HTR-8/SVneo (cell line): Measurements from ENCODE around the gene ACTR1A.
"Not testable (repeated sequence)": the region's sequence is repeated elsewhere in the genome, so short reads cannot be mapped to it uniquely, and the experiment has no call there.

Experiments used
- DNase-seq: peaks from one replicate; pipeline ENCODE4 v3.0.0; 2011; ENCODE audit warnings: low spot score, mixed read lengths; ENCODE audit not compliant: insufficient read length
- FAIRE-seq: peaks from 2 replicates; lab custom pipeline; 2011; peaks lifted over from hg19 to GRCh38; lab: Jason Lieb, UNC

The ACTR1A gene

DNA sequence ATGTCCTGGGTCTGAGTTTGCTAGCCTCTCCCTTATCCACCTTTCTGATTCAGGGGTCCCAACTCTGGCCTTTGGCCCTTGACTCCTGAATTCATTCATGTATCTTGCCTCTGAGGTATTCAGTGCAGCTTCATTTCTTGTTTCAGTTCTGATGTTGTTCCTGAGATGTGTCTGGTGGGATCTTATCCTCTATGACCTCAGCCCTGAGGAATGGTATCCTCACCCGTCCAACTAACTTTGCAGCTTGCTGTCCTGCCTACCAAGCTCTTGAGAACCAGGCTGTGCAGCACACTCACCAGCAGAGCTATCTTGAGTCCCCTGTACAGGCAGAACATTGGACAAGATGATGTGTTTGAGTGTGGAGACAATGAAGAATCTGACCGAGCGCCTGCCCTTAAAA is 15.0 kb upstream of the ACTR1A start:
- FAIRE-seq (no peak), DNase-seq (no peak)

GRCh38 chr10:102515724-102516123 is 13.2 kb upstream of the ACTR1A start:
- DNase-seq (no peak), FAIRE-seq (no peak)

GRCh38 chr10:102514487-102515311 is 12.2 kb upstream of the ACTR1A start:
- FAIRE-seq, result peak; percentile 28
- DNase-seq, result no peak

DNA sequence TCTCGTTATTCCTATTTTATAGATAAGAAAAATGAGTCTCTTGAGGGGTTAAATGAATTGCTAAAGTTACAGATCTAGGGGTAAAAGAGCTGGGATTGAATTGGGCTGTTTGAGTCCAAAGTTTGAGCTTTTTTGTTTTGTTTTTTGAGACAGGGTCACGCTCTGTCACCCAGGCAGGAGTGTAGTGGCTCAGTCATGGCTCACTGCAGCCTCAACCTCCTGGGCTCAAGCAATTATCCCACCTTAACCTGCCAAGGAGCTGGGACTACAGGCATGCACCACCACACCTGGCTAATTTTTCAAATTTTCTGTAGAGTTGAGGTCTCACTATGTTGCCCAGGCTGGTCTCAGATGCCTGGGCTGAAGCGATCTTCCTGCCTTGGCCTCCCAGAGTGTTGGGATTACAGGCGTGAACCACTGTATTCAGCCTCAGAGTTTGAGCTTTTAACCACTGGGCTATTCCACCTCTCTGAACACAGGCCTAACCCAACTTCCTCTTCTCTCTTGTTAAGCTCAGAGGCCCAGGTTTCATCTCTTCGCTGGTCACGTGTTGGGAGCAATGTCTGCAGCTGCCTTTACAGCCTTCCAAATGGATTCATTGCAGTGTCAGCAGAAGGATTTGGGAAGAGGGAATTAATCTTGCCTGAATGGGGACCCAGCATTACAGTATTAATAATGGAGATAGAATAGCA is 9.2 kb upstream of the ACTR1A start:
- DNase-seq (no peak), FAIRE-seq (no peak)

- DNase-seq (no peak), FAIRE-seq (no peak)
Measured at GRCh38 chr10:102509387-102509786, 6.9 kb upstream of the ACTR1A start.

GRCh38 chr10:102508506-102508905 is 6.0 kb upstream of the ACTR1A start:
- DNase-seq (no peak), FAIRE-seq (no peak)

- DNase-seq (no peak), FAIRE-seq (no peak)
Measured at GRCh38 chr10:102507521-102507920, 5.0 kb upstream of the ACTR1A start.

- FAIRE-seq (no peak), DNase-seq (no peak)
Measured at GRCh38 chr10:102505462-102506115, 3.1 kb upstream of the ACTR1A start.

DNA sequence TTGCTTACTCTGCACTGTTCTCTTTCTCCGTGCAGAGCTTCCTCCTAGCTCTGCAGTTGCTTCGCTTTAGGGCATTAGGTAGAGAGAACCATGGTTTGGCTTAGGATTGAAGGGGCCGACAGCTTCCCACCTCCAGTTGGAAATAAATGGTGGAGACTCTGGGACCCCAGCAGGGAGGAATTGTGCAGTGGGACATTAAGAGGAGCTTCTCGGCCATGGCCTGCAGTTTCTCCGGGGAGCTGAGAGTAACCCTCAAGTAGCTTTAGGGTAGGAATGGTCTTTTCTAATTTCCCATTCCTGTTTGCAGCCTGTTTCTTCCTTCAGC is 2.4 kb upstream of the ACTR1A start:
- no peak for FAIRE-seq
- DNase-seq, result no peak

GRCh38 chr10:102504179-102504975 is 1.9 kb upstream of the ACTR1A start:
- FAIRE-seq (no peak), DNase-seq (no peak)

GRCh38 chr10:102503264-102504178 is 1.0 kb upstream of the ACTR1A start, which contains the start of gene SUFU:
TSS of gene SUFU (plus strand) at chr10:102503972. CDS start at chr10:102504153, 181 bp downstream.
- FAIRE-seq (peak; percentile 95), DNase-seq (peak; percentile 88)

DNA sequence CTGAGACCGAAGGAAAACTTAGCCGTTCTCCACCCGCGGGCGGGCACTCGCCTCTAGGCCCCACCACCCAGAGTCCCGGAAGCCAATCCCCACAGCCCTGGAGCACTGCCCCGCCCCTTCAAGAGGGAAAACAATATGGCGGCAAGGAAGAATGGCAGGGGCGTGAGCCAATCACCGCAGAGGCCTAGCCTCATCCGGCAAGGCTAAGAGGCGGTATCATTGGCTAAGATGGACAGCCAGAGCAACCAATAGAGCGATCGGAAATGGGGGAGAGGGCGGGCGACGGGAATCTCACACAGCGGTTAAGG is 529 bp downstream of the ACTR1A start:
- DNase-seq (peak; percentile 98), FAIRE-seq (peak; percentile 81)

DNA sequence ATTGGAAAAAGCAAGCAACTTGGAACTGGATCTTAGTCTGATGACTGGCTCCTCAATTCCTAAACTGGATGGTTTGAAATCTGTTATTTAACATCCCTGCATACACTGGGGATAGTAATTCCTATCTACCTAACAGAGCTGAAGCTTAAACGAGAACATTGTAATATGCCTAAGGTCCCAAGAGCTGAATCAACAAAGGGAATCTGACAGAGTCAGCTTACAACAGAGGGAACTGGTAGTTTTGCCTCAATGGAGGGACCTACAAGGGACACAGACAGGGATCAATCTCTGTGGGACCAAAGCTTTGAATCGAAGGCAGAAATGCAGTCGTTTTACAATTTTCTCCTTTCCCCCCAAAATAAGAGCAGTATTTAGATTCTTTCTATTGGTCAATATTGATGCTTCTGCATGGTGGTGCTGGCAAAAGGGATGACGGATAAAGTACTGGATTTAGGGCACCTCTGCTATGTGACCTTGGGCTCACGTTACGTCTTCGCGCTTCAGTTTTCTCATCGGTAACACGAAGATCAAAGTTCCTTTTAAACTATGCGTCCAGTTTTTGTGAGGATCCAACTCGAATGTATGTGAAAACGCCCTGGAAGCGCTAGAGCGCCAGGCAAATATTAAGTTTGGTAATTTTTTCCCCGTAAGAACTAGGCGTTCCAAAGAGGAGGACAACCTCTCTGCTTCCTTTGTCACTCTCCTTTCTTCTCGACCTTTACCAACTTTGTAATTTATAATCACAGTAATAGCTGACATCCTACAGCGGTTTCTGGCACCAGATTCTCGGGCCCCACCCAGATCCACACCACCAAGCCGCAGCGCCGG is 1.1 kb downstream of the ACTR1A start:
- FAIRE-seq (no peak), DNase-seq (no peak)

DNA sequence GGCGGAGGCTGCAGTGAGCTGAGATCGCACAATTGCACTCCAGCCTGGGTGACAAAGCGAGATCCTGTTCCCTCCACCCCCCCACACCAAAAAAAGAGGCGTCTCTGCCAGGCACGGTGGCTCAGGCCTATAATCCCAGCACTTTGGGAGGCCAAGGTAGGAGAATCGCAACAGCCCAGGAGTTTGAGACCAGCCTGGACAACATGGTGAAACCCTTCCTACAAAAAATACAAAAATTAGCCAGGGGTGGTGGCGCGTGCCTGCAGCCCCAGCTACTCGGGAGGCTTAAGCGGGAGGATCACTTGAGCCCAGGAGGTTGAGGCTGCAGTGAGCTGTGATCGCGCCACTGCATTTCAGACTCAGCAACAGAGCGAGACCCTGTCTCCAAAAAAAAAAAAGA is 1.8 kb downstream of the ACTR1A start:
- FAIRE-seq, DNase-seq: not testable (repeated sequence)

GRCh38 chr10:102499356-102499755 is 3.2 kb downstream of the ACTR1A start:
- no peak for DNase-seq
- no peak for FAIRE-seq

GRCh38 chr10:102497545-102497944 is 5.0 kb downstream of the ACTR1A start:
- DNase-seq (no peak), FAIRE-seq (no peak)

- no peak for DNase-seq
- FAIRE-seq, result no peak
Measured at GRCh38 chr10:102493771-102494170, 8.7 kb downstream of the ACTR1A start.

DNA sequence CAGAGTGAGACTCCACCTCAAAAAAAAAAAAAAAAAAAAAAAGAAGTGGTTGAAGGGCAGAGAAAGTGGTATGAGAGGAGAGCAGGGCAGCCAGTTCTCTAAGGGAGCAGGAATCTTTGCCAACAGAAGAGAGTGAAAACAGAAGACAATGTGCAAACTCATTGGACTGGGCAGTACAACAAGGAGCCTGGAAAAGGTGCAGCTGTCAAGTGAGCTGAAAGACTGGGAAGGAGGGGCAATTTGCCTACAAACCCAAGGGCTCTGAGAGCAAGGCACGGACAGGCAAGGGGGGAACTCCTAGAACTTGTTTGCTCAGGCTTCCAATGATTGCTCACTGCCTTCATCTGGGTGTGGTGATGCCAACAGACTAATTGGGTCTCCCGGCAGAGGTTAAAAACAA is 9.5 kb downstream of the ACTR1A start:
- FAIRE-seq (no peak), DNase-seq (no peak)
